GM21717 (cell line): ENCODE data around the gene ABHD4.
"Not testable (repeated sequence)": the region's sequence is repeated elsewhere in the genome, so short reads cannot be mapped to it uniquely, and the experiment has no call there.

Source experiments
- ATAC-seq: cut with Tn5 transposase; IDR thresholded peaks from one replicate; pipeline ENCODE4 v1.9.1; 2021; ENCODE audit warnings: mild to moderate bottlenecking, moderate library complexity; ENCODE audit not compliant: unreplicated experiment

ABHD4 gene

DNA sequence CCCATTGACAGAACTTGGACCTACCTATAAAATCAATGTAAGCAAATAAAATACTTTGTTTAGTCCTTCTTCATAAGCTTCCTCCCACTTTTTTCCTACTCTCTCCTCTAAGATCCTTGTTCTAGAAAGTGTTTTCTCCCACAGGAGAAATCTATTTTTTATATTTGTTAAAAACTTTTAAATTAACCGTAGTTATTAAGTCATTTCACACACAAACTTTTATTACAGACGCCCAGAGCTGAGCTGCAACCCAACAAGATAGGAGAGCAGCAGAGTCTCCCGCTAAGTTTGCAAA lies 36.8 kb upstream of the ABHD4 start:
- no peak for ATAC-seq

DNA sequence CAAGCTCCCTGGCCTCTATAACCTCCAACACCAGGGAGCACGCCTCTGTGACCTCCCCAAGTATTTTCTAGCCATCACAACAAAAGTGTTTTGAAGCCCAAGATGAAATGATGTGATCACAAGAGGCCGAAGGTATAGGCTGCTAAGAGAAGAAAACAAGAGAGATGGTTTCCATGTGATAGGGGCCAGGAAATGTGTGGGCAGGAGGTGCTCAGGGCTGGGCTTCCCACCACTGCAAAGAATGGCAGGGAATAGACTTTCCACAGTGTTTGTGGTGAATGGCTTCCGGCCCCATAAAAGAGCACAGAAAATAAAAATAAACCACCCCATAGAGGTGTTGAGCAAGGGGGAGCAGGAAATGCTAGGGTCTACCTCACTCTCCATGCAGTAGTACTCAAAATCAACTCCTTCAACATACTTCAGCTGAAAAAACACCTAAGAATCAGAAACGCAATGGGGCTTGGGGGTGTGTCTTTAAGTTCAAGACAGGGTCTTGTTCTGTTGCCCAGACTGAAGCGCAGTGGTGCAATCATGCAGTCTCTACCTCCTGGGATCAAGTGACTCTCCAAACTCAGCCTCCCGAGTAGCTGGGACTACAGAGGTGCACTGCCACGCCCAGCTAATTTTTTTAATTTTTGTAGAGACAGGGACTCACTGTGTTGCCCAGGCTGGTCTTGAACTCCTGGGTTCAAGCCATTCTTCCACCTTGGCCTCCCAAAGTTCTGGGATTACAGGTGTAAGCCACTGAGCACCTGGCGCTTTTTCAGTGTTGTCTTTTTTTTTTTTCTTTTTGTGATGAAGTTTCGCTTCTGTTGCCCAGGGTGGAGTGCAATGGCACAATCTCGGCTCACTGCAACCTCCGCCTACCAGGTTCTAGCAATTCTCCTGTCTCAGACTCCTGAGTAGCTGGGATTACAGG lies 36.2 kb upstream of the ABHD4 start:
- ATAC-seq, result no peak

DNA sequence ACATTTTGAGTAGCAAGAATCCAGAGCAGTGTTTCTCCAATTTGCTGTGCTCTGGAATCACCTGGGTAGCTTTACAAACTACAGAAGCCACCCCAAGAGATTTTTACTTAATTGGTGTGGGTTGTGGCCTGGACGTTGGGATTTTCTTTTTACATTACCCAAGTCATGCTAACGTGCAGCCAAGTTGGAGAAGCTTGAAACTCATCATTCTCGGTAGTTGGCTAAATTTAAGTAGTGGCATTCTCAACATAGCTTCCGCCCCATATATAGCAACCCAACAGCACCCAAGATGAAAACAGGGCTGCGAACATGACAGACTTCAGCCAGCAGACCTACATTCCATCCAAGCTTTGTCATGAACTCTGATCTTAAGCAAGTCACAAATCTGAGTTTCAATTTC lies 34.1 kb upstream of the ABHD4 start:
- ATAC-seq, result peak; percentile 31

DNA sequence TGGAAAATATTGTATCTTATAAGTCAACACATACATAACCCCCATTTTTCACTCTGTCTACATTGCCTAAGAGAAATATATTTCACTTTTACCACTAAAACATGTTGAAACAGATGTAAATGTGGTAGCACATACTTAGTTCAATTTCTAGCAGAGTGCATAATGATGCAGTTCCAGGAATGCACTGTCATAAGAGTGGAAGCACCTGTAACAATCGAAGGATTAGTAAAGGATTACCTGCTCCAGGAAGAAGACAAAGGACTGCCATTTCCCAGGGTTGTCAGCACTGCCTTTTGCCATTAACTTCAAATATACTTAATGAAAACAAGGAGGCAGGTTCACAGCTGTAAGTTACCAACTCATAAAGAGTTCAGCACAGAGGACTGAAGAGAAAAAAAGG lies 33.6 kb upstream of the ABHD4 start:
- ATAC-seq, result no peak

DNA sequence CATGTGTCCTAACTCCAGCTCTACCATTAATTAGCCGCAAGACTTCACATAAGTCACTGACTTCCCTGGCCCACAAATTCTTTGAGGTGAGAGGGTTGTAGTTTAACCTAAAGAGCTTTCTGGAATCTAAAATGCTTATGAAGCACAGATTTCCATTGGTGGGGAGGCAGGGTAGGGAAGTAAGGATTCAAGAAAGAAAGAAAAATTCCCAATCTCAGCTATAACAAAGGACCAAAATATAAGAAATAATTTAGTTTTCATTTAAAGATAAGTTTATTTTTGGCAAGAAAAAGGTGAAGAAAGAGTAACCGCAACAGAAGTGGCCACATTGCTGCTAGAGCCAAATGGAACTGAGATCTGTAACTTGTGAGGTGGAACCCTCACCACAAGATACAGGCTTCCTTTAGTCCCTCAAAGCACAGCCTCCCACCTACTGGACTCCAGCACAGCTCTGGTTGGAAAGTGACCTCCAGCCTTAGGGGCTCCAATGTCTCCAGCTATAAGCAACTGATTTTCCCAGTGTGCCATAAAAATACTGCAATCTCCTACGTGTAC lies 32.6 kb upstream of the ABHD4 start:
- peak; percentile 31 for ATAC-seq

DNA sequence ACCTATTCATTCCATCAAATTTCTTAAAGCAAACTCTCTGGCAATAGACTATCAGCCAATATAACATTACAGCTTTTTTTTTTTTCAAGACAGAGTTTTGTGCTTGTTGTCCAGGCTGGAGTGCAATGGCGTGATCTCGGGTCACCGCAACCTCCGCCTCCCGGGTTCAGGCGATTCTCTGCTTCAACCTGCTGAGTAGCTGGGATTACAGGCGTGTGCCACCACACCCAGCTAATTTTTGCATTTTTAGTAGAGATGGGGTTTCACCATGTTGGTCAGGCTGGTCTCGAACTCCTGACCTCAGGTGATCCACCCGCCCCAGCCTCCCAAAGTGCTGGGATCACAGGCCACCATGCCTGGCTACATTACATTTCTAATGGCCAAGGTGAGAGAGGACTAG lies 31.8 kb upstream of the ABHD4 start:
- ATAC-seq, result not testable (repeated sequence)

DNA sequence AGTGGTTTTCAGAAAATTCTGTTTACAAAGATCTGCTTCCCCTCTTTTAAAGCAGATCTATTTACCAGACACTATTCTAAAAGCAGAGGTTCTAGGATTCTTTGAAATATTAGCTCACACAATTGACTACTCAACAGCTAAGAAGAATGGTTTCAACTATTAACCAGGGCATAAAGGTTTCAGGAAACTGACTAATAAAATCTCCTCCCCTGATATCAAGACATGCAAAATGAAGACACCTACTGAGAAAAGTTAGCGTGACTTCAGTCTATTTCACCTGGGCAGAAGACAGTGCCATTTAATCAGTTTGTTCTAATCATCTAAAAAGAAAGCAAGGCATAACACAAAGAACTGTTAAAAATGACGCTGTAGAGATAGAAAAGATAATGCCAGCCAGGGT lies 31.3 kb upstream of the ABHD4 start:
- no peak for ATAC-seq

DNA sequence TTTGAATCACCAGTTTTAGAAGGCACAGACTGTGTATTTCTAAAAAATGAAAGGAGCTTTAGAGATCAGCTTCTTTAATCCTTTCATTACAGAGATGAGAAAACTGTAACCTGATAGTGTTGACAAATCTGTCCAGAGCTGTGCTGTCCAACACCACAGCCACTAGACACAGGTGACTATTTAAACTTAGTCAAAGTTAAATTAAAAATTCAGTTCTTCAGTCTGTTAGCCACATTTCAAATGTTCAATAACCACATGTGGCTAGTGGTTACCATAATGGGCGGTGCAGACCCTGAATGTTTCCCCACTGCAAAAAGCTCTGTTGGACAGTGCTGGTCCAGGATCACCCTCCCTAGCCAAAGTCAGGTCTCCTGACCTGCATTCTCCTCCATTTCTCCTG lies 30.7 kb upstream of the ABHD4 start:
- no peak for ATAC-seq

DNA sequence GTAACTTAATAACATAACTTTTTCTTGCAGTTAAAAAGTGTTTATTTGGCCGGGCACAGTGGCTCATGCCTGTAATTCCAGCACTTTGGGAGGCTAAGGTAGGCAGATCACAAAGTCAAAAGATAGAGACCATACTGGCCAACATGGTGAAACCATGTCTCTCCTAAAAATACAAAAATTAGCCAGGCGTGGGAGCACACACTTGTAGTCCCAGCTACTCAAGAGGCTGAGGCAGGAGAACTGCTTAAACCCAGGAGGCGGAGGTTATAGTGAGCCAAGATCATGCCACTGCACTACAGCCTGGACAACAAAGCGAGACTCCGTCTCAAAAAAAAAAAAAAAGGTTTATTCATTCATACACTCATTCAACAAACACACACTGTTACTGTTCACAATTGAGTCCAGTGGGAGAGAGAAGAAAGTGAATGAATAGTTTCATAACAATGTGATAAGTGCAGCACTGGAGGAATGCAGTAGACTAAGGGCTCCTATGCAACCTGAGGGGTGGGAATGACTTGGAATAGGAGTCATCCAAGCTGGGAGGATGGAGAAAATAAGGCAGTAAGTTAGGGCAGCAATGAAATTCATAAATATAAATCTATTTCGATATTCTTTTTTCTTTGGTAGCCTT lies 28.9 kb upstream of the ABHD4 start:
- no peak for ATAC-seq

DNA sequence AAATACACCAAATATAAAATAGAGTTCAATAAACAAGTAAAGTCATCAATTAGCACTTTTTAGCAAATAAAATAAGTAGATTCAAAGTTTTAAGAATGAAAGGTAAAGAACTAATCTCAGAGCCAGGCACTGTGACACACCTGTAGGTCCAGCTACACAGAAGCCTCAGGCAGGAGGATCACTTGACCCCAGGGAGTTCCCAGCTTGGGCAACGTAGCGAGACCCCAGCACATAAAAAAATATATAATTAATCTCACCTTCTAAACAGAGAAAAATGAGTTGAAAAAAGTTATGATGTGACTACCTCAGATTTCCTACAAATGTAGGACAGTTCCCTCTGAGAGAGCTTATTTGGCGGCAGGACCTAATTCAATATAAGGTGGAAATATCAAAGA lies 28.4 kb upstream of the ABHD4 start:
- ATAC-seq, result no peak

DNA sequence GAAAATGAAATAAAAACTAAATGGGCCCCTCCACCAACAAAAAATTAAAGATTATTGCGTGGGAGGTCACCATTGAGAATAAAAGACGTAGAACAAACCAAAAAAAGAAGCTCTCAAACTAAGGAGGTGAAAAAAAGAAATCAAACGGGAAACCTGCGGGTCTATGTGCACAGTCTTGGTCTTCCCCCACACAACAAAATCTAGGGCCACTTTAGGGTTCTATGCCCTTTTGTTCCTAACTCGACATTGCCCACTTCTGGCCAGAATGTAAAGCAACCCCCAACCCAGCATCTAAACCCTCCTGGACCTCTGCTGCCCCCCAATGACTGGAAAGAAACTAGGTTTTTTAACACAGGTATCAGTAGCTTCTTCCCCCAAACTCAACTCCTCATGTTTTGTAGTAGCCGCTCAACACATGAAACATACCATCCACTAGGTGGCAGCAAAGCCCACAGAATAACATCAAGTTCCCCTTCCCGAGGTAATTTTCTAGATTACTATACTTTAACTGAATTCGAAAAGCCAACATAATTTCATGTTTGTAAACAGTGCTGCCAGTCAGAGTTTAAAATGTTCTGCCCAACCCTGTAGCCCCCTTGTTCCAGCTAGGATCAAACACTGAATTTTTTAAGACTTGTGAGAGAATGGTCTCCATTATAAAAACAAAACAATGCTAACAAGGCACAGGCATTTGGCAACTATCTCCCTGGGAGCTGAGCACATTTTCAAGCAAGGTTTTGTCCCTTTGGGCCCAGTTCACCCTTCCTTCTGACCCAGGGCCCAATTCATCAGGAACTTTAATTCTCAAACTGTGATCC lies 27.8 kb upstream of the ABHD4 start:
- peak; percentile 42 for ATAC-seq

DNA sequence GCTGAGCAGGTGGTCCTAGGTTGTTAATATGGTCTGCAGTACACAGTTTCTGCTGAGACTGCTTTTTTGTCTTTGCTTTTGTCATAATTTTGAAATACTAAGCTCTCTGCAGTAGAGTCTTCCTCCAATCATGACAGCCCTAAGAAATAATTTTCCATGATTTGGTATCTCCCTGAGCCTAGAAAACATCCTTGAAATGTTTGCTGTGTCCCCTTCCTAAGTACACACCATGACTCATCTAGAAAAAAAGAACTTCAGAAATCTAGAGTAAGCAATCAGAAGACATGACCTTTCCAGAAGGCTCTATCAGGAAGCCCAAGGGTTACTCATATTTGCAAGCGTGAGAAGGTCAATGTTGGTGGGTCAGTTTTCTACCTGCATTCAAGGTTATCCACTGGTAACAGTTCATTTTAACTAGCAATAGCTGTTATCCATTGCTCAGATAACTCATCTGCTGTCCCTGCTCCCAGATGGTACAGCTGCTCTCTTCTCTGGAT lies 25.5 kb upstream of the ABHD4 start:
- no peak for ATAC-seq

DNA sequence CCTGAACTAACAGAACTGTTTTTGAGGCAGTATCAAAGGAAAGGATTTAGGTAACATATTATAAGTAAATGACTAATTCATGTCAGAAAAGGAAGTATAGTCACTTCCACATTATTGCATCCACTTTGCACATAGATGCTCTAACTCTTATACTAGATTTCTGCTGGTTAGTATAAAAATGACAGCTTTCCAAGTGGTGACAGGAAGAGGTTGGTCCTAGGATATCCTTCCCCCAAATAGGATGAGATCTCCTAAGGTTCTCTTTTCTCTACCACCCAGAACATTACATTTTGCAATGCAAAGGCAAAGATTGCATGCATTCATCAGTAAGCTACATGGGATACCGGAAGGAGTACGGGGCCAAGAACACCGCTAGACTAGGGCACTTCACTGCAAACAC lies 24.3 kb upstream of the ABHD4 start:
- ATAC-seq, result no peak

DNA sequence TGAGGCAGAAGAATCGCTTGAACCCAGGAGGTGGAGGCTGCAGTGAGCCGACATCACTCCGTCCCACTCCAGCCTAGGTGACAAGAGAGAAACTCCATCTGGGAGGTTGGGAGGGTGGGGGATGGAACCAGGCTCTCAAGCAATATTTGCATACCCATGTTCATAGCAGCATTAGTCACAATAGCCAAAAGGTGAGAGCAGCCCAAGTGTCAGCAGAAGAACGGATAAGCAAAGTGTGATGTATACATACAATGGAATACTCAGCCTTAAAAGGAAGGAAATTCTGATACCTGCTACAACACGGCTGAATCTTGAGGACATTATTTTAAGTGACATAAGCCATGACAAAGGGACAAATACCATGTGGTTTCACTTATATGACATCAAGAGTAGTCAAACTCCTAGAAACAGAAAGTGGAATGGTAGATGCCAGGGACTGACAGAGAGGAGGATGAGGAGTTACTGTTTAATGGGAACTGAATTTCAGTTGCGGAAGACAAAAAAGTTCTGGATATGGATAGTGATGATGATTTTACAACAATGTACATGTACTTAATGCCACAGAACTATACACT lies 20.7 kb upstream of the ABHD4 start:
- ATAC-seq, result no peak

DNA sequence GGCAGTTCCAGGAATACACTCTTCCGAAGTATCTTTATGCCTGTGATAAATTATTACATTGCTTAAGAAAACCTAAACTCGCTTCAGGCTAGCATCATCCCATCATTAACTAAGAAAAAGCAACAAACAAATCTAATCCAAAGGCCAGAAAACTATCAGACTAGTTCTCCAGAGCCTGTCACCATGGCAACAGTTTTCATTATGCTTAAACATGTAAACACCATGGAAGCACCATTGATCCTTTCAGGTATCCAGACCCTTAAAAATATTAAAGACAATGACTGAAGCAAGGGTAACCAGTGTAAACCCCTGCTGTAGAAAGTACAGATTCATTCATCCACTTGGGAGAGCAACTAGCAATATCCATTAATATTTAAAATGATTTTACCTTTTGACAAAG lies 18.9 kb upstream of the ABHD4 start:
- no peak for ATAC-seq

DNA sequence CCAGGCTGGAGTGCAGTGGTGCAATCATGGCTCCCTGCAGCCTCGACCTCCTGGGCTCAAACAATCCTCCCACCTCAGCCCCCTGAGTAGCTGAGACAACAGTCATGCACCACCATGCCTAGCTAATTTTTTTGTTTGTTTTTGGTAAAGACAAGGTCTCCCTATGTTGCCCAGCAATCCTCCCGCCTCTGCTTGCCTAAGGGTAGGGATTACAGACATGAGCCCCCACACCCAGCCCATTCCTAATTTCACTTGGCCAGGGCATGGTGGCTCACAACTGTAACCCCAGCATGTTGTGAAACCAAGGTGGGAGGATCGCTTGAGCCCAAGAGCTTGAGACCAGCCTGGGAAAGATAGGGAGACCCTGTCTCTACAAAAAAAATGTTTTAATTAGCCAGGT lies 18.2 kb upstream of the ABHD4 start:
- no peak for ATAC-seq

DNA sequence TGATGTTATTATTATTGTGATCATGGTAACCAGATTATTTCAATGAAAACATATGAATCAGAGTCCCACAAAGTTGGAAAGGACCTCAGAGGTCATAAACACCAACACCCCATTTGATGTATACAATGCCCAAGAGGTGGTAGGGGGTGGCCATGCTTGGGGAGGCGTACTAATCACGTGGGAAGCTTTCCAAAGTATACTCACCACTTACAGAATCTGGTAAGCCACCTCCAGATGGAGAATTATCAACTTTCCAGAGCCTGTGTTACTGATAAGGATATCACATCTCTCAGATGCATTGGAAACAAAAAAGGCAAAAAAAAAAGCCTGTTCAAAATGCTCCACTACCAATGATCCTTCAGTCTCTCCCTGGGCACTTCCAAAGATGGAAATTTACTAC lies 17.5 kb upstream of the ABHD4 start:
- ATAC-seq, result no peak

DNA sequence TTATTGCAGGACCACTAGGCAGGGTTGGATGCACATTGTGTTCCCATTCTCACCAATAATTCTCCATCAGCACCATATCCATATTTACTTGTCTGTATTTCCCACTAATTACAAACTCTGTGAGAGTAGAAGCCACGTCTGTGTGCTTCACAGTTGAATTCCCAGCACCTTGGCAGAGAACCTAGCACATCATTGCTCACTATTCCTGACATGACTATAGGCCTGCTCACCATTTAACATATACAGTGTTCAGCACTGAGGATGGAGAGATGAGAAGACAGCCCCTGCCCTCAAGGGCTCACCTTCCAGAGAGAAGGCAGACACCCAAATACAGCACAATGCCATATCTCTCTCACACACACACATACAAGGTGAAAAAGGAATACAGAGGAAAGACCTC lies 14.1 kb upstream of the ABHD4 start:
- no peak for ATAC-seq

DNA sequence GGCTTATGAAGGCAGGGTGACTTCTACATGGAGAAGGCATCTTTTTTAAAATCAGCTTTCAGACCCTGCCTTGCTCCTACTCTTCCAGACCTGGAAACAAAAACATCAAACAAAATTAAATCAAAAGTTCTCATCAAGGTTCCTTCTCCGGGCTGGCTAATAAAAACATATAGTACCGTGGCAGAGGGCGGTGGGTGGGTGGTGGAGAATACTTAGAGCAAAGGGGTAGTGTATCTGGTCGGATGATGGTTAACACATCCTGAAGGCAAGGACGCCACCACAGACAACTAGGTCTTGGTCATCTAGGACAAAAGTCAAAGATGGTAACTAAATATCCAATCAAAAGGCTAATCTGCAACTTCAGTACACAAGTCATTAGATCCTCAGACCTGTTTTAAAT lies 10.9 kb upstream of the ABHD4 start:
- ATAC-seq, result no peak

DNA sequence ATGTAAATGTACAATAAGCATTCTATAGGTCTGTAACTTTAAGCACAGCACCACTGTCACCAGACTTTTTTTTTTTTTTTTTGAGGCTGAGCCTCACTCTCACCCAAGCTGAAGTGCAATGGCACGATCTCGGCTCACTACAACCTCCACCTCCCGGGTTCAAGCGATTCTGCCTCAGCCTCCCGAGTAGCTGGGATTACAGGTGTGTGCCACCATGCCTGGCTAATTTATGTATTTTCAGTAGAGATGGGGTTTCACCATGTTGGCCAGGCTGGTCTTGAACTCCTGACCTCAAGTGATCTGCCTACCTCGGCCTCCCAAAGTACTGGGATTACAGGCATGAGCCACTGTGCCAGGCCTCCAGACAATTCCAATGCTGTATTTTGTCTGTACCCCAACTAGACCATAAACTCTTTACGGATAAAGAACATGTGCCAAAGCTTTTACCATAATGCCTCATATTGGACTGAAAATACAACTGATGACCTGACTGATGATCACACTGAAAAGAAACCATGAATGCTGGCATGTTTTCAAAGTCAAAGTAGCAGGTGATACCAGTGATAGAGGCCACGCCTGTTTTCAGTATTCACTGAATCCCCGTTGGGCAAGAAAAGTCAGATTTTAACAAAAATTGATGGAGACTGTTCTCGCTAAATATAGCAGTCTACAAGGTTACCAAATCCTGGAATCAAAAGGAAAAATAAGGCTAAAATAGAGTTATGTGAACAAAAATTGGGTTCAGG lies 10.2 kb upstream of the ABHD4 start:
- ATAC-seq, result not testable (repeated sequence)
